GM18502 (cell line): Measurements from ENCODE around the gene TMEM178B.
A peak's percentile ranks its signal among the peaks of the same experiment; 100 is the strongest.
"Not testable (repeated sequence)": the region's sequence is repeated elsewhere in the genome, so short reads cannot be mapped to it uniquely, and the experiment has no call there.

ENCODE experiments used
- ATAC-seq: cut with Tn5 transposase; IDR thresholded peaks from one replicate; pipeline ENCODE4 v1.9.1; 2021; ENCODE audit warnings: mild to moderate bottlenecking; ENCODE audit not compliant: unreplicated experiment, poor library complexity

The TMEM178B gene

GRCh38 chr7:141132671-141133070 is 58.8 kb downstream of the TMEM178B start:
- no peak for ATAC-seq

GRCh38 chr7:141133646-141134045 is 59.8 kb downstream of the TMEM178B start:
- ATAC-seq: no peak

- ATAC-seq: no peak
Measured at GRCh38 chr7:141142058-141142457, 68.2 kb downstream of the TMEM178B start.

GRCh38 chr7:141144921-141145629 is 71.2 kb downstream of the TMEM178B start:
- ATAC-seq: no peak

GRCh38 chr7:141145630-141145982 is 71.7 kb downstream of the TMEM178B start:
- ATAC-seq: no peak

GRCh38 chr7:141147482-141147881 is 73.6 kb downstream of the TMEM178B start:
- ATAC-seq: no peak

- no peak for ATAC-seq
Measured at GRCh38 chr7:141150465-141150864, 76.6 kb downstream of the TMEM178B start.

GRCh38 chr7:141151746-141152145 is 77.9 kb downstream of the TMEM178B start:
- ATAC-seq: no peak

GRCh38 chr7:141153231-141153630 is 79.4 kb downstream of the TMEM178B start:
- ATAC-seq: no peak

- no peak for ATAC-seq
Measured at GRCh38 chr7:141154131-141154732, 80.4 kb downstream of the TMEM178B start.

GRCh38 chr7:141156407-141156806 is 82.5 kb downstream of the TMEM178B start:
- no peak for ATAC-seq

- no peak for ATAC-seq
Measured at GRCh38 chr7:141157138-141157765, 83.4 kb downstream of the TMEM178B start.

- ATAC-seq: peak; percentile 91
Measured at GRCh38 chr7:141158561-141158960, 84.7 kb downstream of the TMEM178B start.

- ATAC-seq: no peak
Measured at GRCh38 chr7:141160246-141160860, 86.5 kb downstream of the TMEM178B start.

- ATAC-seq: no peak
Measured at GRCh38 chr7:141161550-141162535, 88.0 kb downstream of the TMEM178B start.

- no peak for ATAC-seq
Measured at GRCh38 chr7:141165521-141165920, 91.7 kb downstream of the TMEM178B start.

GRCh38 chr7:141166926-141167325 is 93.1 kb downstream of the TMEM178B start:
- ATAC-seq: no peak

- no peak for ATAC-seq
Measured at GRCh38 chr7:141167381-141167964, 93.6 kb downstream of the TMEM178B start.

GRCh38 chr7:141169157-141169556 is 95.3 kb downstream of the TMEM178B start:
- ATAC-seq: not testable (repeated sequence)

GRCh38 chr7:141175728-141176127 is 101.9 kb downstream of the TMEM178B start:
- not testable (repeated sequence) for ATAC-seq
